ENCODE data around the gene LMO4.

The LMO4 gene

GRCh38 chr1:87327376-87328271, 1.1 kb upstream of the LMO4 start:
- DNase-seq (ENCODE audit: low read depth) = no peak

GRCh38 chr1:87329051-87329525, 408 bp downstream of the LMO4 start:
- no peak for DNase-seq (ENCODE audit: low read depth)

DNA sequence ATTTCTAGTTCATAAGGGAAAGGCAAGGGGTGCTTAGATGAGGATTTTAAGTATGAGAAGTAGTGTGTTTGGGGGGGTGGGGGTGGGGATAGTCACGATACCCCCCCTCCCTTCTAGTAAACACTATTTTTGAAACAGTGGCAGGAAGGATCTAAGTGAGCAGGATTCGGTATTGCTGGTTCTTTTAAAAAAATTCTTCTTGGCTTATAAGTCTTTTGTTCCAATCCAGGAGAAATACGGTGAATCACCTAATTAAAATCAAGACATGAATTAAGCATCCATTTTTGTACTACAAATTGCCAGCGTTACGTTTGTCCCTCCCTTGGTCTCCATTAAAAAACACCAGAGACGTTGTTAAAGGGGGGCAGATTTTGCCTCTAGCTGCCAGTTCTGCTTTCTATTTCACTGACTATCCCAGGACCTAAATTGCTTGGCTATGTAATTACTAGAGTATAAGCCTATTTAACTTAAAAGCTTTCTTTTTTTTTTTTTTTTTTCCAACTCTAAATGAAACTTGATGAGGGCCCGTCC, 911 bp downstream of the LMO4 start:
- no peak for DNase-seq (ENCODE audit: low read depth)

GRCh38 chr1:87330057-87330884, 1.6 kb downstream of the LMO4 start:
- no peak for DNase-seq (ENCODE audit: low read depth)

- DNase-seq (ENCODE audit: low read depth) = no peak
These were observed 2.2 kb downstream of the LMO4 start for GRCh38 chr1:87330885-87331364.

- no peak for DNase-seq (ENCODE audit: low read depth)
These were observed 2.9 kb downstream of the LMO4 start for GRCh38 chr1:87331365-87332241.

DNA sequence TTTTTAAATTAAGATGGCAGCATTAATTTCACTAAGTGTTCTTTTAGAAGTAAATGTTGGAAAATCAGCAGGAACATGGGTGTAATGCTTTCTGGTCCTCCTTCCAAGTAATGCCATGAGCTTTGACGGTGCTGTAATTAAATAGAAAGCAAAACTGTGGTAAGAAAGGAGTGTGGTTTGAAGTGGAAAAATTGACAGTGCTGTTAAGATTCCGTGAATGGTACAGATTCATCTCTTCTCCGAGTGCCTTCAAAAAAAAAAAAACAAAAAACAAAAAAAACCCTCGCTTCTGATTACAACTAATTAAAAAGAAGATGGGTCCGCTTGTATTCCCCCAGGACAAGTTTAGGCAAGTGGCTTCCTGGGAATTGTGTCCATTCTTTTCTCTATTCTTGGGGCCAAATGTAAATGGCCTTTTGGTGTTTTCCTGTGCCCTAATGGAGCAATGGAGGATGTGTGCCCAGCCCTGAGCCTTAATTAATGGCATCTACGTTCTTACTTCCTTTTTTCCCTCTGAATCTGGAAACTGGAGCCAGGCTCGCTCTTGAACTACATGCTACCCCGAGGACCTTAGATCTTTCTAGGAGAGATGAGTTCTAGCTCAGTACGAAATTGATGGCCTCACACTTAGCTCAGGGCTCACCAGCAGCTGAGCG, 5.1 kb downstream of the LMO4 start:
- no peak for DNase-seq (ENCODE audit: low read depth)

GRCh38 chr1:87334351-87335174, 5.9 kb downstream of the LMO4 start:
- DNase-seq (ENCODE audit: low read depth) = no peak

DNA sequence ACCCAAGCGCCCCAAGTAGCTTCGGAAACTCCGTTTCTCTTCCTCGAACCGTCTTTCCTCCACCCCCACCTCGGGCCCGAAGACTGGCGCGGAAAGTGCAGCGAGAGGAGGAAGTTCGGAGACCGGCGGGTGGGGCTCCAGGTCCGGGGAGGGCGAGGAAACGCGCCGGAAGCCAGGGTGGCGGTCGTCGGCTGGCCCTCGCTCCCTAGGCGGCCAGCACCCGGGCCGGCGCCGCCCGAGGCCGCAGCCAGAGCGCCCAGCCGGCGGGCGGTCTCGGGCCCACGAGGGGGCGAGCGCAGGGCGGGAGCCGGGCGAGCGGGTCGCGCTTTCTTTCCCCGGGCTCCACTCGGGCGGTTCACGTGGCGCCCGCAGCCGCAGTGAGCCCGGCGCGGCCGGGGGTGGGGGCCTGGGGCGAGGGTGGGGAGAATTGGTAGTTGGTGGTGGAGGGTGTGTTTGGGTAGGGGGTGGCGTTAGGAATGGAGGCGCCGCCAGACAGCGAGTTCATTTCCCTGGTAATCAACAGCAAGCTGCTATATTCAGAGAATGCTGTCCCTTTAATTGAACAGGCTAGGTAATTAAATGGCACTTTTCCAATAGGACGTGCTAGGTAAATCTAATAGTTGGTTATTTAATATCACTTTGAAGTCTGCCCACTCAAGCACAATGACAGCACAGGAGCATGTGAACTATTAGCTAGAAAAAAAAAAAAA, 6.7 kb downstream of the LMO4 start:
- DNase-seq (ENCODE audit: low read depth) = no peak

- no peak for DNase-seq (ENCODE audit: low read depth)
These were observed 8.0 kb downstream of the LMO4 start for GRCh38 chr1:87336623-87337067.

DNA sequence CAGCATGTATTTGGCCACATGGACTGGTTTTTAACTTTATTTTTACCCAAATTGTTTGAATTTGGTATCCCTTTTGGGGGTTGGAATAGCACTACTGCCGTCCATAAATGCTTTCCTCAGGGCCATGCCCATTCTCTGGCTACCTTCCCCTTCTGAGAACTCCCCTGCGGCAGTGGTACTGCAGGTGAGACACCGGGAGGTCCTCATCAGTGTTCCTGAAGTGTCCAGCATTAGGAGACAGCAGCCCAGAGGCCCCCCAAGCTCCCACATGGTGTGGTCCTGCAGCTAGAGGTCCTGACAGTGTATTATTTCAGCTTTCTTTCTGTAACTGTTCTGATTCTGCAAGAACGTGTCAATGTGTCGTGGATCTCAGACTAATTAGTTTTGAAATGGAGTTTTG, 8.9 kb downstream of the LMO4 start:
- no peak for DNase-seq (ENCODE audit: low read depth)

DNA sequence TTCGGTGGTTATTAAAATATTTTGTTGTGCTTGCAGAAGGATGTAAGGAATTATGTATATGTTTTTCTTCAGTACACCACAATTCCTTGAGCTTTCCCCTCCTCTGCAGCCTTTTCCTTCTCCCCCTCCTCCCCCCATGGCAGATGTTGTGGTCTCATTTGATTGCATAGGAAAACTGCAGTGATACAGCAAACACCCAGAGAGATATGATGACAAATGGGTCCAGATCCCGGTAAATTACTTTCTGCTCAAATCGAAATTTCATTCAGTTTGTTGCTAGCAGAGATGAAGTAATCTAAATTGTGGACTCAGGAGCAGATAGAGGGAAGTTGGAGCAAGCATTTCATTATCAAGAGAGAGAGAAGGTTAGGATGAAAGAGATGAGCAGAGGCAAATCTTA, 9.9 kb downstream of the LMO4 start:
- DNase-seq (ENCODE audit: low read depth) = no peak

GRCh38 chr1:87344231-87344630, 15.6 kb downstream of the LMO4 start:
- DNase-seq (ENCODE audit: low read depth) = no peak

- no peak for DNase-seq (ENCODE audit: low read depth)
These were observed 17.6 kb downstream of the LMO4 start for GRCh38 chr1:87346130-87346814.

DNA sequence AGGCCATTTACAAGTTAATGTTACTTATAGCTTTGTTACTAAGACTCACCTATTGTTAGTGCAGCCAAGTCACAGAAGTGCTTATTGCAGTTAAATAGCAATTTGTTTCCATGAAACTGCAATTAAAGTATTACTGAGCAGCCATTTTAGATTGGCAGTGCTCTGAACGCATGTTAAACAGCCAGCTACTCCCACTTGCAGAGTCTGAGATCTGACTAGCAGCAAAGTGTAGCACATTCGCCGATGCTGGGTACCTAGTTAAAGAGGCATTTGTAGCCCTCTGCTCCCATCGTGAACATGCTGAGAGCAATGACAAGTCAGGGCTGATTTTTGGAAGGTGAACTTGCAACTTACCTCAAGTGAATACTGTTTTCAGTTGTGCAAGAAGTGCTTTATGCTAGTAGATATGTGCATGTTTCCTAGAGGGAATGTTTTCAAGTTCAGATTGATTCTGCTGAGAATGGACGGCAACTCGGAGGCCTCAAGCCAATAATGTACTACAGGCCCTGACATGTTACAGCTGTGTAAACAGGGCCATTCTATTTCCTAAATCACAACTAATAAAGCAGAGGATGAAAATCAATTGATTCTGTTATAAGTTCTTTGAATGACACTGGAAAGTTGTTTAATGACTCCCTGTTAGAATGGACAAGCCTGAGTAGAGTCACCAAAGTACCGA, 19.8 kb downstream of the LMO4 start:
- no peak for DNase-seq (ENCODE audit: low read depth)

GRCh38 chr1:87349036-87349435, 20.4 kb downstream of the LMO4 start:
- DNase-seq (ENCODE audit: low read depth) = no peak

DNA sequence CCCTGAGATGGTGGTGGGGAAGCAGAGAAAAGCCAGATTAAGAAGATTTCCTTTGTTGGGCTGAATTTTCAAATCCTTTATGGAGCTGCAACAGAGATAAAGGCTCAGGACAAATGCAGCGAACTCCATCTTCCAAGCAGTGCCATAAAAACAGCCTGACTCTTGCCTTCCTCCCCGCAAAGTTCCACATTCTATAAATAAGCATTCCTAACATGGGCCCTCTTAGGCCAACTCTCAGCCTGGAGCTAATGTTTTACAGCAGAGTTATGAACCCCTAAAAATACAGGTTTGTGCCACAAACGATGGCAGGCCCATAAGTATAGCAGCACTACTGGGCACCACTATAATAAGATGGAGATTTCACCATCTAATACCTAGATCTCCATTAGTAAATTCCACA, 27.2 kb downstream of the LMO4 start:
- no peak for DNase-seq (ENCODE audit: low read depth)

DNA sequence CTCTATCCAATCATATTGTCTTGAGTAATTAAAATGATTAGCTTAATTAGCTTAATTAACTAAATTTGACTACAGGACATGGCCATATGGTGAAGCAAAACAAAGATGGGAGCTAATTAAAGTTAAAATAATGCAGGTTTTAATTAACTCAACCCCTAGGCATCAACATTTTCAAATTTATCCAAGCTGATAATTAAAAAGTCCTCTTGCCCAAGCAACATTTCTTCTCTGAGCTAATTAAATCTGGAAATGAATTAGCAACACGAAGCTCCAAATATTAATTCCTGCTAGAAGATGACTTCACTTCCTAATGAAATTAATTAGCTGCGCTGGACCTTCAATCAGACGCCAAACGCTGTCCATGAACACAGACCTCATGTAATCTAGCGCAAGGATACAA, 27.9 kb downstream of the LMO4 start:
- no peak for DNase-seq (ENCODE audit: low read depth)

All from GM04503 (cell line).